Stimulated activated memory B cell treated with anti-CD40 and anti-IgM and Interleukin-4, amounts not matched to agents 10 μg/mL and 1 μg/mL and 100 μg/mL, for 72 hours (primary cell): ENCODE measurements around the gene ITIH5.

Experiments
- ATAC-seq: fragments of 150-1000 bp; cut with Tn5 transposase; 2 replicates; pipeline ENCODE4 v1.10.0; 2021
- H3K27ac Mint-ChIP-seq: one replicate; pipeline ENCODE4 v1.8.0; 2022; ENCODE audit warnings: mild to moderate bottlenecking, mixed read lengths
- H3K27me3 Mint-ChIP-seq: one replicate; pipeline ENCODE4 v1.8.0; 2022; ENCODE audit warnings: mixed read lengths
- H3K36me3 Mint-ChIP-seq: one replicate; pipeline ENCODE4 v1.8.0; 2022; ENCODE audit warnings: mixed read lengths
- H3K4me1 Mint-ChIP-seq: one replicate; pipeline ENCODE4 v1.8.0; 2022; ENCODE audit warnings: mixed read lengths
- H3K4me3 Mint-ChIP-seq: one replicate; pipeline ENCODE4 v1.8.0; 2022; ENCODE audit warnings: mild to moderate bottlenecking, moderate library complexity, mixed read lengths
- H3K9me3 Mint-ChIP-seq: one replicate; pipeline ENCODE4 v1.8.0; 2022; ENCODE audit warnings: mixed read lengths

Gene ITIH5

DNA sequence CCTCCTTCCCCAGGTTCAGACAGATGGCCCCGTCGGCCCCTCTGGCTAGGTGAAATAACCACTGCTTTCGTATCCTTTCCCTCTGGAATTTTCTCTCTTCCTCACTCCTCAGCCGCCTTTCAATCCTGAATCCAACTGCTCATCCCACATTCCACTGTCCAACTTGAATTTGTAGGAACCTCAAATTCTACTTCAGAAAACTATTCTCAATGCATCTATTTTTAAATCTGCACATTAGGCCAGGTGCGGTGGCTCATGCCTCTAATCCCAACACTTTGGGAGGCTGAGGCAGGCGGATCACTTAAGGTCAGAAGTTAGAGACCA, 78.9 kb downstream of the ITIH5 start:
- ATAC-seq, result no peak
- Mint-ChIP-seq H3K4me1 (no peaks in the 10 kb centered on the region), H3K36me3 (no peaks in the 10 kb centered on the region), H3K27ac (no peak overlapping the region), H3K27me3 (peaks cover 9% of the 10 kb centered on the region), H3K9me3 (no peaks in the 10 kb centered on the region), H3K4me3 (no peak overlapping the region)

- Mint-ChIP-seq H3K4me3 (no peak overlapping the region), H3K27ac (no peak overlapping the region), H3K36me3 (no peaks in the 10 kb centered on the region), H3K4me1 (no peaks in the 10 kb centered on the region), H3K27me3 (peaks cover 9% of the 10 kb centered on the region), H3K9me3 (no peaks in the 10 kb centered on the region)
- no peak for ATAC-seq
Measured at GRCh38 chr10:7587168-7587864, 79.5 kb downstream of the ITIH5 start.

DNA sequence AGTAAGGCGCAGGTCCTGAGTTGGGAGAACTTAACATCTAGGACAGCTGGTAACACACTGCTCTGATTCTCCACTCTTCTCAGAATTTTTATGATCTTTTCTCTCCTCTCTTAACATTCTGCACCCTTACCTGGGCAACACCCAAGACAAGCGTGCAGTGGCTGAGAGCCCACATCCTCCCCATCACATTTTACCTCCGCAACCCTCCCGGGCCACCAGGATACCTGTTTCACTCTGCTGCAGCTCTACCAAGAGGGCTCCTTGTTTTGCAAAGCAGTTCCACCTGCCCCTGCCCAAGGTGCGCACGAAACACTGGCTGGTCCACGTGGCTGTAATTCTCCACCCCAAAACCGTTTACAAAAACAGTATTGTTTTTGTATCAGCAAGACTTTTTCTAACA, 81.5 kb downstream of the ITIH5 start:
- peaks cover 6% of the 10 kb centered on the region for H3K27me3 Mint-ChIP-seq
- H3K36me3 Mint-ChIP-seq, result no peaks in the 10 kb centered on the region
- no peaks in the 10 kb centered on the region for H3K9me3 Mint-ChIP-seq
- H3K4me1 Mint-ChIP-seq, result no peaks in the 10 kb centered on the region
- H3K4me3 Mint-ChIP-seq, result no peak overlapping the region
- ATAC-seq, result no peak
- H3K27ac Mint-ChIP-seq, result no peak overlapping the region

DNA sequence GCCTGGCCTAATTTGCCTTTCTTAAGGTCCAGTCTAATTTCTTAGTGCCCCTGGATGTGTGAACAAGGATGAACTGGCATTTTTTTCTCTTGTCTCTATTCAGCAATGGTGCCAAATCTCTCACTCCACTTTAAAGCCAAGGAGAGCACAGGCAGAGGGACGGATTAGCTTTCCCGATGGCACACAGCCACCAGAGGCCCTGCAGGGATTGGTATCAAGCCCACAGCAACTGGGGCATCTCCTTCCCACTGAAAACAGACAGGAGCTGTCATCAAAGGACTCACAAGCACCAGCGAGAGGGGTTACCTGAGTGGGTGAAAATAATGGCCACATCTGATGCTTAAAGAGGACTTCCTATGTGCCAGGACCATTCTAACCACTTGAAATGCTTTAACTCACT, 83.1 kb downstream of the ITIH5 start:
- no peak overlapping the region for H3K4me3 Mint-ChIP-seq
- H3K27me3 Mint-ChIP-seq, result no peaks in the 10 kb centered on the region
- H3K9me3 Mint-ChIP-seq, result no peaks in the 10 kb centered on the region
- no peak for ATAC-seq
- no peaks in the 10 kb centered on the region for H3K36me3 Mint-ChIP-seq
- no peak overlapping the region for H3K27ac Mint-ChIP-seq
- no peaks in the 10 kb centered on the region for H3K4me1 Mint-ChIP-seq

GRCh38 chr10:7580520-7580919, 86.2 kb downstream of the ITIH5 start:
- Mint-ChIP-seq H3K4me3 (no peak overlapping the region), H3K27me3 (no peaks in the 10 kb centered on the region), H3K4me1 (no peaks in the 10 kb centered on the region), H3K27ac (no peak overlapping the region), H3K9me3 (no peaks in the 10 kb centered on the region), H3K36me3 (no peaks in the 10 kb centered on the region)
- ATAC-seq, result no peak

DNA sequence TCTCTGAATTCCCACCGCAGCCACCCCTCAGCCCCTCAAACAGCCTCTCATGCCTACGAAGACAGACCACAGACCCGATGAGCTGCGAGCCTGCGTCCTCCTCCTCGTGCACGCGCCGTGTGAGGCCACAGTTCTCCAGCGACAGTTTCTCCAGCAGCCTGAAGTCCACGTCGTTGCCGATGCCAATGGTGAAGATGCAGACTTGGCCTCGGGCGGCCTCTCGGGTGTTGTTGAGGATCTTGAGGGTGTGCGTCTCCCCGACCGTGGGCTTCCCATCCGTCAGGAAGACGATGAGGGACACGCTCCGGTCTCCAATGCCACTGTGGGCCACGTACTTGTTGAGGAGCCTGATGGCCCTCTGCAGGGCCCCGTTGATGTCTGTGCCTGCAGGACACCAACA, 87.1 kb downstream of the ITIH5 start:
- no peak for ATAC-seq
- no peaks in the 10 kb centered on the region for H3K4me1 Mint-ChIP-seq
- no peaks in the 10 kb centered on the region for H3K9me3 Mint-ChIP-seq

DNA sequence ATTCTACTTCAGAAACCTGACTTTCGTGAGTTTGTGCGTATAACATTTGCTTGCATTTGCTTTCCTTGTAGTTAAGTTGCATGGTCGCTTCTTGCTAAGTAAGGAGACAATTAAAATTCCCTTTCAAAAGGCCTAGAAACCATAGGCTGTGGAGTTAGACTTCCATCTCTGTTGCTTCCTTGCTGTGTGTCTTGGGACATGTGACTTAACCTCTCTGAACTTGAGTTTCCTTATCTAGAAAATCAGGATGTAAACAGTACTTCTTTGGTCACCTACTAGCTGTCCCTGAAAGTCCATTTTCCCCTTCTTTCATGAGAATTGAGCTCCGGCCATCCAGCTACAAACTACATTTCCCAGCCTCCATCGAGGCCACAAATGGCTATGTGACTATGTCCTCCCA, 89.2 kb downstream of the ITIH5 start:
- H3K9me3 Mint-ChIP-seq, result no peaks in the 10 kb centered on the region
- no peaks in the 10 kb centered on the region for H3K4me1 Mint-ChIP-seq

More for the DNA sequence above, 87.1 kb downstream of the ITIH5 start:
- Mint-ChIP-seq H3K4me3 (no peak overlapping the region), H3K27ac (no peak overlapping the region), H3K36me3 (no peaks in the 10 kb centered on the region), H3K27me3 (no peaks in the 10 kb centered on the region)

GRCh38 chr10:7577176-7577575, 89.6 kb downstream of the ITIH5 start:
- Mint-ChIP-seq H3K36me3 (no peaks in the 10 kb centered on the region), H3K4me3 (no peak overlapping the region), H3K27ac (no peak overlapping the region), H3K27me3 (no peaks in the 10 kb centered on the region), H3K4me1 (no peaks in the 10 kb centered on the region), H3K9me3 (no peaks in the 10 kb centered on the region)
- no peak for ATAC-seq

More for the DNA sequence above, 89.2 kb downstream of the ITIH5 start:
- Mint-ChIP-seq H3K27ac (no peak overlapping the region), H3K4me3 (no peak overlapping the region), H3K36me3 (no peaks in the 10 kb centered on the region), H3K27me3 (no peaks in the 10 kb centered on the region)
- no peak for ATAC-seq

DNA sequence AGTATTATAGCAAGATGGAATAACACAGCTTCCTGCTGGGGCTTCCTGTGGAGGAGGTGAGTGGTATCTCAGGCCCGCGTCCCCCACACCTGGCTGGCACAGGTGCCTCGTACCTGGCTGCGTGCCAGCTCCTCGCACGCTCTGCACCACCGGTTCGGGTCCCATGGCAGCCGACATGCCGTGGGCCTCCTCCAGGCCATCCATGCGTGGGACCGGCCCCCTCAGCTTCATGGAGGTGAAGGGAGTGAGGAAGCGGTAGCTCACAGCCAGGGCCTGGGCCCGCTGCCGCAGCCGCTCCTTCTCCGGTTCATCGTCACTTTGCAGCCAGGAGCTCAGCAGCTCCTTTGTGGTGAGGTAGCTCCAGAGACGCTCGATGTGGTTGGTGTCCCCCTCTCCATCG, 90.4 kb downstream of the ITIH5 start:
- H3K27me3 Mint-ChIP-seq, result no peaks in the 10 kb centered on the region
- H3K36me3 Mint-ChIP-seq, result no peaks in the 10 kb centered on the region
- no peaks in the 10 kb centered on the region for H3K9me3 Mint-ChIP-seq
- H3K27ac Mint-ChIP-seq, result no peak overlapping the region
- ATAC-seq, result no peak
- H3K4me3 Mint-ChIP-seq, result no peak overlapping the region
- H3K4me1 Mint-ChIP-seq, result no peaks in the 10 kb centered on the region

DNA sequence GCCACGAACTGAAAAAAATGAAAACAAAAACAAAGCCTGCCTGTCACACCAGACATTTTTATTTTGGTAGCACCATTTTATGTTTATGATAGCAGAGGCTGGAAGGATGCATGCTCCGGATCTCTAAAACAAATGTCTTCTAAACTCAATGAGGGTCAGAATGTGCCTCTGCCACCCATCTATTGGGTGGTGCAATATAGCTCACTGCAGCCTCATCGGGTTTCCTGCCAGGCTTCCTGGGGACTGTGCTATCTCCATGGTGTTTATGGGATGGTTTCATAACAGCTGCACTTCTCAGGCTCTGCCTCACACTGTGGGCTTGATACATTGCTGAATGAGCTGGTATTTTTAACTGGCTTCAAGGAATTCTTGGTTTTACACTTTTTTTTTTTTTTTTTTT, 94.4 kb downstream of the ITIH5 start:
- H3K27ac Mint-ChIP-seq, result no peak overlapping the region
- H3K36me3 Mint-ChIP-seq, result no peaks in the 10 kb centered on the region
- no peak overlapping the region for H3K4me3 Mint-ChIP-seq
- no peak for ATAC-seq
- no peaks in the 10 kb centered on the region for H3K9me3 Mint-ChIP-seq
- H3K4me1 Mint-ChIP-seq, result no peaks in the 10 kb centered on the region
- H3K27me3 Mint-ChIP-seq, result no peaks in the 10 kb centered on the region

GRCh38 chr10:7571981-7572380, 94.8 kb downstream of the ITIH5 start:
- no peak overlapping the region for H3K4me3 Mint-ChIP-seq
- H3K27ac Mint-ChIP-seq, result no peak overlapping the region
- no peaks in the 10 kb centered on the region for H3K36me3 Mint-ChIP-seq
- H3K9me3 Mint-ChIP-seq, result no peaks in the 10 kb centered on the region
- no peak for ATAC-seq
- H3K27me3 Mint-ChIP-seq, result no peaks in the 10 kb centered on the region
- H3K4me1 Mint-ChIP-seq, result no peaks in the 10 kb centered on the region

GRCh38 chr10:7567911-7568620, 98.7 kb downstream of the ITIH5 start:
- no peak for ATAC-seq

GRCh38 chr10:7566891-7567290, 99.9 kb downstream of the ITIH5 start:
- Mint-ChIP-seq H3K4me3 (no peak overlapping the region), H3K27ac (no peak overlapping the region), H3K4me1 (peaks cover 7% of the 10 kb centered on the region), H3K9me3 (no peaks in the 10 kb centered on the region), H3K36me3 (no peaks in the 10 kb centered on the region), H3K27me3 (no peaks in the 10 kb centered on the region)
- no peak for ATAC-seq

More at GRCh38 chr10:7567911-7568620, 98.7 kb downstream of the ITIH5 start:
- H3K27ac Mint-ChIP-seq, result no peak overlapping the region
- H3K4me1 Mint-ChIP-seq, result peaks cover 7% of the 10 kb centered on the region
- no peaks in the 10 kb centered on the region for H3K27me3 Mint-ChIP-seq
- H3K4me3 Mint-ChIP-seq, result no peak overlapping the region
- H3K9me3 Mint-ChIP-seq, result no peaks in the 10 kb centered on the region
- no peaks in the 10 kb centered on the region for H3K36me3 Mint-ChIP-seq

- H3K36me3 Mint-ChIP-seq, result no peaks in the 10 kb centered on the region
- no peak for ATAC-seq
- no peak overlapping the region for H3K4me3 Mint-ChIP-seq
- H3K27ac Mint-ChIP-seq, result no peak overlapping the region
- H3K27me3 Mint-ChIP-seq, result no peaks in the 10 kb centered on the region
- H3K4me1 Mint-ChIP-seq, result peaks cover 7% of the 10 kb centered on the region
- H3K9me3 Mint-ChIP-seq, result no peaks in the 10 kb centered on the region
Measured at GRCh38 chr10:7565871-7566270, 100.9 kb downstream of the ITIH5 start.

DNA sequence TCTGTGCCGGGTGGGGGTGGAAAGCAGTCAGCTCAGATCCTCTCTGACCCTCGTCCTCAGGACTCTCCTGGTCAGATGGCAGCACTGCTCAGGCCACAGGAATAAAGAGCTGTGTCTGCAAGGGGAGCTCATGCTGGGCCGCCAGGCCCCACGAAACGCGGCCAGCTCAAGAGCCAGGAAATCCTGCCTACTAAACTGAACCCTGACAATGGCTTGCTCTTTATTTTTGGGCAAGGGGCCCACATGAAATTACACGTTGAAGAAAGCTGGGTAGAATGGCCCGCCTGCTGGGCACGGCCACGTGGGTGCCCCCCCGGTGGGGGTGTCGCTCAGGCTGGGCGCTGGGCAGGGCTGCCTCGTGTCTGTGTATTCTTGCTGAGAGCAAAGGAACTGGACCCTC, 103.0 kb downstream of the ITIH5 start:
- ATAC-seq, result no peak
- Mint-ChIP-seq H3K9me3 (no peaks in the 10 kb centered on the region), H3K27me3 (peaks cover 12% of the 10 kb centered on the region), H3K36me3 (no peaks in the 10 kb centered on the region), H3K4me3 (no peak overlapping the region), H3K4me1 (peaks cover 7% of the 10 kb centered on the region), H3K27ac (no peak overlapping the region)

DNA sequence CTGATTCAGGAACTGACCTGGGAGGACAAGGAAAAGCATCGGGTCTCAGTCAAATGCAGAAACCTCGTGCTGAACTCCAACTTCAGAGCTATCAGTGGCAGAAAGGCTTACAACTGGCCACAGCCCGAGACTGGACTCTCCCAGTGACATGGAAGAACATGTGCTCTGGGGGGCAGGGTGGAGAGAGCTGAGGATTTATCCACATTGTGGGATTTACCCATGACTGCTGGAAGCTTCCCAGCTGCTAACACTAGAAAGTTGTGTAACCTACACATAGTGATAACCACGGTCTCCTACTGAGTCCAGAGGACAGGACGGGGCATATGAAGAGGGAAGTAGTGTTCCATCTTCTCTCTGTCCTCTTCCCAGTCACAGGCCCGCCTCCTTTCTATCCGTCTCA, 103.4 kb downstream of the ITIH5 start:
- Mint-ChIP-seq H3K36me3 (no peaks in the 10 kb centered on the region), H3K9me3 (no peaks in the 10 kb centered on the region)

More for the DNA sequence above, 103.4 kb downstream of the ITIH5 start:
- Mint-ChIP-seq H3K4me3 (no peak overlapping the region), H3K4me1 (peaks cover 7% of the 10 kb centered on the region), H3K27me3 (peaks cover 12% of the 10 kb centered on the region), H3K27ac (no peak overlapping the region)
- no peak for ATAC-seq
